IPS-NIHi11 (cell line): Measurements from ENCODE around the gene IFITM5.
"Not testable (repeated sequence)": the region's sequence is repeated elsewhere in the genome, so short reads cannot be mapped to it uniquely, and the experiment has no call there.

Experiments used
- DNase-seq: peaks from one replicate; pipeline ENCODE4 v3.0.0; 2012; ENCODE audit warnings: mixed read lengths, low spot score

Gene IFITM5

GRCh38 chr11:283405-284104, 15.8 kb downstream of the IFITM5 start:
- DNase-seq = no peak

- no peak for DNase-seq
Observed at GRCh38 chr11:282630-283360, 16.5 kb downstream of the IFITM5 start.

GRCh38 chr11:282171-282570, 17.2 kb downstream of the IFITM5 start:
- DNase-seq = no peak

GRCh38 chr11:281486-282161, 17.7 kb downstream of the IFITM5 start:
- no peak for DNase-seq

GRCh38 chr11:280706-281485, 18.4 kb downstream of the IFITM5 start:
- no peak for DNase-seq

GRCh38 chr11:279966-280705, 19.2 kb downstream of the IFITM5 start:
- peak; percentile 85 for DNase-seq

- no peak for DNase-seq
Observed at GRCh38 chr11:279040-279965, 20.0 kb downstream of the IFITM5 start.

- no peak for DNase-seq
Observed at GRCh38 chr11:278001-278951, 21.1 kb downstream of the IFITM5 start, which contains the start of gene NLRP6. NLRP6 (plus strand) TSS chr11:278407; CDS start chr11:278570, 163 bp downstream.

GRCh38 chr11:276219-276618, 23.1 kb downstream of the IFITM5 start:
- no peak for DNase-seq

- DNase-seq = no peak
Observed at GRCh38 chr11:272931-273198, 26.5 kb downstream of the IFITM5 start.

GRCh38 chr11:272195-272930, 27.0 kb downstream of the IFITM5 start:
- DNase-seq = no peak

- no peak for DNase-seq
Observed at GRCh38 chr11:271319-271715, 28.0 kb downstream of the IFITM5 start.

- DNase-seq = no peak
Observed at GRCh38 chr11:270451-271318, 28.6 kb downstream of the IFITM5 start.

GRCh38 chr11:269146-269890, 30.0 kb downstream of the IFITM5 start:
- no peak for DNase-seq

- not testable (repeated sequence) for DNase-seq
Observed at GRCh38 chr11:268716-269145, 30.6 kb downstream of the IFITM5 start.

- DNase-seq = no peak
Observed at GRCh38 chr11:267491-267994, 31.8 kb downstream of the IFITM5 start.
